ENCODE data around the gene IBA57. TPM values are rescaled to one million over a fixed set of nuclear protein-coding genes. Genes with fewer than 3 reads are reported as not detected.

IBA57 gene
- total RNA-seq, 1 experiment from 2014 or later, result 9.7 TPM

DNA sequence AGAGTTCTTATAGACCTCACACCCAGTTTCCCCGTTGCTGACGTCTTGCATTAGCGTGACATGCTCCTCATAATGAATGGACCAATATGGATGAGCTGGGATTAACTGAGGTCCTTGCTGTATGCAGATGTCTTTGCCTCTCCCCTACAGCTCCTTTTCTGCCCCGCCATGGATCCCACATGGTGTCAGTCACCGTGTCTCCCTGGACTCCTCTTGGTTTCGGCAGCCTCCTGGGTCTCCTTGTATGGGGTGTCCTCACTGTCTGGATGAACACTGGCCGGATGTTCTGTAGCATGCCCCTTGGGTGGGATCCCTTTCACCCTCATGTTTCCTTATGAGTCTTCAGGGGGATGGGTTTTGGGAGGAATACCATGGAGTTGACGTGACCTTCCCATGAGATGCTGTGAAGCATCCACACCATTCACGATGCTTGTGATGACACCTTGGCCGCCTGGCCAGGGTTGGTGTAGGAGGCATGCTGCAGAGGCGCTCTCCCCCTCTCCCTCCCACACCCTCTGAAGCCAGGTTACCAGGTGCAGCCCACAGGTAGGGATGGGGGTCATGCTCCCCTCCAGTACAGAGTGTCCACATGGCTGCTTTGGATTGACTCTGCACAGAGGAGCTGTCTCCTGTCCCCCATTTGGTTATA, 11.5 kb upstream of the IBA57 start:
- in situ Hi-C loops (cut with HindIII; ENCODE audit: low sequenced_read_pairs), result no loop called here

DNA sequence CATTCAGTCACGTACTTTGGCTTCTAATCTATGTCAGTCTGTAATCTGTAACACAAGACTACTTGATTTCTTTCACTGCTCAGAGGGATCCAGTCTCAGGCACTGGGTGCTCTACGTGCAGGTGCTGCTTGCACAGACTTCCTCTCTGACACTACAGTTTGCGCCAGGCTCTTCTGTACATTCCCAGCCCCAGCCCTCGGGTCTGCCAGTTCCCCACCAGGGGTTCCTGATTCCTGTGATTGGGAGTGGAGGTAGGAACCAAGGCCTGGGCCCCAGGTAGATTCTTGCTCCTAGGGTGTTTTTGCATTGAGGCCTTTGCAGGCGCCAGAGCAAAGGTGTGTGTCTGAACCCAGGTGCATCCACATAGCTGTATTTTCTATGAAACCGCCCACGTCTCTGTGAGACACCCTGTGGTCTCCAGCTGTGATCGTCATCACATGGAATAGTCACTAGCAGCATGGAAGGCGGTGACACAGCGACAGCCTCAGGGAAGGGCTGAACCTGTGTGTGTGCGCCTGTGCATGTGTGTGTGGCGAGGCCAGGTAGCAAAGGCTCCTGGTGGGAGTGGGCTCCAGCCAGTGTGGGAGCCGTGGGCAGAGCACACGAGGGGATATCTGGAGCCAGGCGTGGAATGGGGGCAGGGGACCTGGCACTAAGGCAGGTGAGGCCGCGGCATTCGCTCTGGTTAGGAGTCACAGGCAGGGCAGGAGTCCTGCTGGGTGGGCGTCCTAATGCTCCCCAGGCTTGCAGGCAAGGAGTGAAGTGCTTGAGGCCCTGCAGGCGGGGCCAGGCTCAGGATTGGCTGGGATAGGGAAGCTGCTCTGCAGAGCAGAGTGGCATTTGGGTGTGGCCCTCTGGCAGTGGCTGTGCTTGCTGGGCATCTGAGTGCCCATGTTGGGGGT, 10.7 kb upstream of the IBA57 start:
- in situ Hi-C loops (cut with HindIII; ENCODE audit: low sequenced_read_pairs), result no loop called here
- no peak for DNase-seq (ENCODE audit: low spot score)

More for the DNA sequence above, 11.5 kb upstream of the IBA57 start:
- no peak for DNase-seq (ENCODE audit: low spot score)

- no peak for DNase-seq (ENCODE audit: low spot score)
- in situ Hi-C loops (cut with HindIII; ENCODE audit: low sequenced_read_pairs), result no loop called here
These were observed 9.7 kb upstream of the IBA57 start for GRCh38 chr1:228155596-228156514.

DNA sequence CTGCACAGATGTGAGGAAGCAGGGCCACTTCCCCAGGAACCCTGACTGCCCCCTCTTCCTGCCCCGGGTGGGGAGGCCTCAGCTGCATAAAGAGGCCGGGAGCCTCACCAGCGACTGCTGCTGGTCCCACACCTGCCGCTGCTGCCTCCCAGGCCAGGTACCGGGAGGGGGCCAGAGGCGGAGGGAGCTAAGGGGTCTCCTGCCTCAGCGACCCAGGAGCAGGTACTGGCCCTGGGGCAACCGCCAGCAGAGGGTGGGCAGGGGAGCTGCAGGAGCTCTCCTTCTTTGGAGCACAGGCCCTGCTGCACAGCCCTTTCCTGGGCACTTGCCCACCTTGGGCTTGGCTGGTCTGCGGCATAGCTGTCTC, 9.1 kb upstream of the IBA57 start:
- no peak for DNase-seq (ENCODE audit: low spot score)
- in situ Hi-C loops (cut with HindIII; ENCODE audit: low sequenced_read_pairs), result no loop called here

GRCh38 chr1:228156941-228157728, 8.5 kb upstream of the IBA57 start:
- in situ Hi-C loops (cut with HindIII; ENCODE audit: low sequenced_read_pairs), result no loop called here
- DNase-seq (ENCODE audit: low spot score), result no peak

DNA sequence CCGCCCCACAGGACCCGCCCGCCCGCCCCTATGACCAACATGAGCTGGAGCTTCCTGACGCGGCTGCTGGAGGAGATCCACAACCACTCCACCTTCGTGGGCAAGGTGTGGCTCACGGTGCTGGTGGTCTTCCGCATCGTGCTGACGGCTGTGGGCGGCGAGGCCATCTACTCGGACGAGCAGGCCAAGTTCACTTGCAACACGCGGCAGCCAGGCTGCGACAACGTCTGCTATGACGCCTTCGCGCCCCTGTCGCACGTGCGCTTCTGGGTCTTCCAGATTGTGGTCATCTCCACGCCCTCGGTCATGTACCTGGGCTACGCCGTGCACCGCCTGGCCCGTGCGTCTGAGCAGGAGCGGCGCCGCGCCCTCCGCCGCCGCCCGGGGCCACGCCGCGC, 7.9 kb upstream of the IBA57 start:
- no peak for DNase-seq (ENCODE audit: low spot score)
- in situ Hi-C loops (cut with HindIII; ENCODE audit: low sequenced_read_pairs), result no loop called here

DNA sequence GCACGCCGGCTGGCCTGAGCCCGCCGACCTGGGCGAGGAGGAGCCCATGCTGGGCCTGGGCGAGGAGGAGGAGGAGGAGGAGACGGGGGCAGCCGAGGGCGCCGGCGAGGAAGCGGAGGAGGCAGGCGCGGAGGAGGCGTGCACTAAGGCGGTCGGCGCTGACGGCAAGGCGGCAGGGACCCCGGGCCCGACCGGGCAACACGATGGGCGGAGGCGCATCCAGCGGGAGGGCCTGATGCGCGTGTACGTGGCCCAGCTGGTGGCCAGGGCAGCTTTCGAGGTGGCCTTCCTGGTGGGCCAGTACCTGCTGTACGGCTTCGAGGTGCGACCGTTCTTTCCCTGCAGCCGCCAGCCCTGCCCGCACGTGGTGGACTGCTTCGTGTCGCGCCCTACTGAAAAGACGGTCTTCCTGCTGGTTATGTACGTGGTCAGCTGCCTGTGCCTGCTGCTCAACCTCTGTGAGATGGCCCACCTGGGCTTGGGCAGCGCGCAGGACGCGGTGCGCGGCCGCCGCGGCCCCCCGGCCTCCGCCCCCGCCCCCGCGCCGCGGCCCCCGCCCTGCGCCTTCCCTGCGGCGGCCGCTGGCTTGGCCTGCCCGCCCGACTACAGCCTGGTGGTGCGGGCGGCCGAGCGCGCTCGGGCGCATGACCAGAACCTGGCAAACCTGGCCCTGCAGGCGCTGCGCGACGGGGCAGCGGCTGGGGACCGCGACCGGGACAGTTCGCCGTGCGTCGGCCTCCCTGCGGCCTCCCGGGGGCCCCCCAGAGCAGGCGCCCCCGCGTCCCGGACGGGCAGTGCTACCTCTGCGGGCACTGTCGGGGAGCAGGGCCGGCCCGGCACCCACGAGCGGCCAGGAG, 7.2 kb upstream of the IBA57 start:
- in situ Hi-C loops (cut with HindIII; ENCODE audit: low sequenced_read_pairs), result no loop called here
- DNase-seq (ENCODE audit: low spot score), result no peak

DNA sequence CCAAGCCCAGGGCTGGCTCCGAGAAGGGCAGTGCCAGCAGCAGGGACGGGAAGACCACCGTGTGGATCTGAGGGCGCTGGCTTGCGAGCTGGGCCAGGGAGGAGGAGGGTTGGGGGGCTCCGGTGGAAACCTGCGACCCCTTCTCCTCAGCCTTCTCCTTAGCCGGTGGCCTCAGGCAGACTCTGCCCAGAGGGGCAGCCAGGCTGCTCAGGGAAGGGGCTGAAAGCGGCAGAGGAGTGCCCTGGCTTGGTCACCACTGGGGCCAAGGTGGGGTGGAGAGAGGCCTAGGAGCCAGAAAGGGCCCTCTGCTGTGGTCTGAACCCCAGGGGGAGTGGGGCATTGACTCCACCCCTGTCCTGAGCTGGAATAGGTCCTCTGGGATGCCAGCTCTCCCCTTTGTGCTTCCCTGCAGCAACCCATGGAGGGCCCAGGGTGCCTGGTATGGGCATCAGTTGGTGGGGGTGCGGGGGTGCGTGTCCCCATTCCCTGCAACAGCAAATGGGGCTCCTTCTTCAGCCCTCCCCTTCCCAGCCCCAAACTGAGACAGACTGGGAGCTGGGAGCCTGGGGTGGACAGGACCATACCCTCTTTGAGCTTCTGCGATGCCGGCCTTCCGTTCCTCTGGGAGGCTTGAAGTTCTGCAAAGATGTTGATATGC, 6.5 kb upstream of the IBA57 start:
- in situ Hi-C loops (cut with HindIII; ENCODE audit: low sequenced_read_pairs), result no loop called here
- no peak for DNase-seq (ENCODE audit: low spot score)

- in situ Hi-C loops (cut with HindIII; ENCODE audit: low sequenced_read_pairs), result no loop called here
- no peak for DNase-seq (ENCODE audit: low spot score)
These were observed 5.3 kb upstream of the IBA57 start for GRCh38 chr1:228160201-228160761.

DNA sequence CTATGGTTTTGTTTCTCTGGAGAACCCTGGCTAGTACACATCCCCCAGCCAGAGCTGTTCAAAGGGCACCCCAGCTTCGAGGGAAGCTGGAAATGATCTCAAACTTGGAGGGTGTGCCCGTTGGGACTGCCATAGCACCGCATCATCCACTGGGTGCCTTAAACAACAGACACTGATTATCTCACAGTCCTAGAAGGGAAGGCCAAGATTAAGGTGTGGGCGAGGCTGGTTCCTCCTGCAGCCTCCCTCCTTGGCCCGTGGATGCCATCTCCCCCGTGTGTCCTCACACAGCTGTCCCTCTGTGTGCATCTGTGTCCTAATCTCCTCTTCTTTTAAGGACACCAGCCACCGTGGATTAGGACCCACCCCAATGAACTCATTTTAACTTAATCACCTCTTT, 4.2 kb upstream of the IBA57 start:
- DNase-seq (ENCODE audit: low spot score), result no peak
- in situ Hi-C loops (cut with HindIII; ENCODE audit: low sequenced_read_pairs), result no loop called here

DNA sequence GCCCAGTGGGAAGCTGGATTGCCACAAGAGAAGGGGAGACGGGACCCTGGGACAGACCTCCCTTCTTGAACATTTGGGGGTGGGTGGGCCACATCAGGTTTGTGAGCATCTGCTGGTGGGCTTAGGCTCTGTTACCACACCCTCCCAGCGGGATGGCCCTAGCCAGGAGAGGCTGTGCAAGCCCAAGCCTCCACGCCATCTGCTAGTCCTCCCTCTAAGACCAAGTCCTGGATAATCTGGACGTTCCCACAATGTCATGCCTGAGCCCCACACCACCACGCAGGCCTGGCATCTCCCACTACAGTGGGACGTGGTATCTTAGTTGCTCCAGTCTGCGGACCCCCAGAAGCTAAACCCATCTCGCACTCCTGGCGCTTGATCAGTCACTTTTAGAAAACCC, 3.7 kb upstream of the IBA57 start:
- DNase-seq (ENCODE audit: low spot score), result no peak
- in situ Hi-C loops (cut with HindIII; ENCODE audit: low sequenced_read_pairs), result no loop called here

DNA sequence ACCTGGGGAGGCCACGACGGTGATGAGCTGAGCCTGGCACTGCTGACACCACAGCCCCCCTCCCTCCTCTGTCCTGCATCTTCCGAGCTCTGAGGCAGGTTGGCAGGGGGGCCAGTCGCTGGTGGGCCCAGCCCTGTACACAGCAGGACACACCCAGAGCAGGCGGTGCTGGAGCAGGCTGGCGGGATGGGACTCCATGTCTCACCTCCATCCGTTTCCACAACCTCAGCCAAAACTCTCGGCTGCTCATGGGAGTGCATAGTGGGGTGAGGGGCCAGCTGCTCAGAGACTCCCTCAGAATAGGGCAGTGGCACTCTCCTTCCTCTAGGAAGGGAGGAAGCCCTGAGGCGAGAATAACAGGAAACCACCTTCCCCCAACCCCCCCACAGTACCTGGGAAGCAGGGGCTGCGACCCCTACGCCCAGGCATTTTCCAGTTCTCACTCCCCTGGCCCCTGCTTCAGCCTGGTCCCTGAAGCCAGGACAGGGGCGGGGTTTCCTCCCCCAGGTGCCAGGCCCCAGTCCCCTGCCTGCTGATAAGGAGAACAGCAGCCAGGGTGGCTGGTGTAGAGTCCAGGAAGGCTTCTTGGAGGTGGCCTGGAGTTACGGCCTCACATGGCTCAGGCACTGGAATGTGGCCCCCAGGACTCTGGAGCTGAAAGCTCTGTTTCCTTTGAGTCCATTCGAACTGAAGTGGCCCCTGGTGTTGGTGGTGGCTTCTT, 3.2 kb upstream of the IBA57 start:
- in situ Hi-C loops (cut with HindIII; ENCODE audit: low sequenced_read_pairs), result no loop called here
- no peak for DNase-seq (ENCODE audit: low spot score)

GRCh38 chr1:228163007-228163753, 2.4 kb upstream of the IBA57 start:
- DNase-seq (ENCODE audit: low spot score), result no peak
- in situ Hi-C loops (cut with HindIII; ENCODE audit: low sequenced_read_pairs), result no loop called here

DNA sequence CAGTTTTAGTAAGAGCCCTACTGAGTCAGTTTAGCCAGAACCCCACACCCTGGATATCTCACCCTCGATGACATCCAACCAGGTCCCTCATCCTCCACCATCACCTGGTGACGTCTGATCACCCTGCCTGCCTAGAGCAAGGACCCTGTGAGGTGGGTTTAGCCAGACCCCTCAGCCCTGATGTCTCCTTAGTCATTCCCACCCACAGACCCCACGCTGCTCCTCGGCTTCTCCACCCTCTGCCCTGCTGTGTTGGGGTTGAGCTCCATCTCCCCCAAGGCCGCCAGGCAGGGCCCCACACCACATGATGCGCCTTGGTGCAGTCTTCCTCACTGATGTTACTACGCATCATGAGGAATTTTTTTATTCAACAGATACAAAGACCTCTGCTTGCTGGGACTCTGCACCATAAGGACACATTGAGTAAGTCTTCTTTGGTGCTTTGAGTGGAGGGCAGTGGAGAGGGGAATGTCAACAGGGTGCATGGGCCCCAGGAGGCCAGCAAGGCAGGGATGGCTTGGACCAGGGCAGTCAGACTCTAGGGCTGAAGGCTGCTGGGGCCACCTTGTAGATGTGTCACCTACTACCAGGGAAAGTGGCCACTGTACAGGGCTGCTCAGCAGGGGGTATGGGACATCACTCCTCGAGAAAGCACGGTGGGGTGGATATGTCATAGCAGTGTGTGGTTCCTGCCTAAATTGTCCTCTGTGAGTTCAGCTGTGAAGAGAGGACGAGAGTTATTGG, 1.7 kb upstream of the IBA57 start:
- in situ Hi-C loops (cut with HindIII; ENCODE audit: low sequenced_read_pairs), result no loop called here
- DNase-seq (ENCODE audit: low spot score), result no peak

GRCh38 chr1:228164561-228165371, 838 bp upstream of the IBA57 start:
- in situ Hi-C loops (cut with HindIII; ENCODE audit: low sequenced_read_pairs), result loop anchor here (5.0 kb wide), 1 partner anchor 57 kb away; the partner anchor contains the start of gene MRPL55

More at GRCh38 chr1:228164561-228165371, 838 bp upstream of the IBA57 start:
- no peak for DNase-seq (ENCODE audit: low spot score)
